Measurements from ENCODE around the gene ZNF655.

GRCh38 chr7:99624484-99624883, 66.0 kb downstream of the ZNF655 start:
- TF ChIP-seq, protein P1, sequence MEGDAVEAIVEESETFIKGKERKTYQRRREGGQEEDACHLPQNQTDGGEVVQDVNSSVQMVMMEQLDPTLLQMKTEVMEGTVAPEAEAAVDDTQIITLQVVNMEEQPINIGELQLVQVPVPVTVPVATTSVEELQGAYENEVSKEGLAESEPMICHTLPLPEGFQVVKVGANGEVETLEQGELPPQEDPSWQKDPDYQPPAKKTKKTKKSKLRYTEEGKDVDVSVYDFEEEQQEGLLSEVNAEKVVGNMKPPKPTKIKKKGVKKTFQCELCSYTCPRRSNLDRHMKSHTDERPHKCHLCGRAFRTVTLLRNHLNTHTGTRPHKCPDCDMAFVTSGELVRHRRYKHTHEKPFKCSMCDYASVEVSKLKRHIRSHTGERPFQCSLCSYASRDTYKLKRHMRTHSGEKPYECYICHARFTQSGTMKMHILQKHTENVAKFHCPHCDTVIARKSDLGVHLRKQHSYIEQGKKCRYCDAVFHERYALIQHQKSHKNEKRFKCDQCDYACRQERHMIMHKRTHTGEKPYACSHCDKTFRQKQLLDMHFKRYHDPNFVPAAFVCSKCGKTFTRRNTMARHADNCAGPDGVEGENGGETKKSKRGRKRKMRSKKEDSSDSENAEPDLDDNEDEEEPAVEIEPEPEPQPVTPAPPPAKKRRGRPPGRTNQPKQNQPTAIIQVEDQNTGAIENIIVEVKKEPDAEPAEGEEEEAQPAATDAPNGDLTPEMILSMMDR (IDR thresholded peaks at IDR 0.05), result no peak
- no peak for TF ChIP-seq FOXP4 (CRISPR knock-in tag; IDR thresholded peaks at IDR 0.05)
- no peak for TF ChIP-seq STAT6 (CRISPR knock-in tag; conservative IDR thresholded peaks at IDR 0.05; ENCODE audit: low read depth)
- TF ChIP-seq TEAD1 (CRISPR knock-in tag; IDR thresholded peaks at IDR 0.05), result no peak
- TF ChIP-seq ZBTB43 (CRISPR knock-in tag; IDR thresholded peaks at IDR 0.05), result no peak
- no peak for TF ChIP-seq CREB1 (CRISPR knock-in tag; IDR thresholded peaks at IDR 0.05)
- no peak for TF ChIP-seq RELA (CRISPR knock-in tag; IDR thresholded peaks at IDR 0.05; ENCODE audit: borderline replicate concordance)
- TF ChIP-seq USF2 (CRISPR knock-in tag; IDR thresholded peaks at IDR 0.05), result no peak

All from WTC11 (cell line).